GM13976 (cell line): ENCODE results near the gene SSRP1.
"Not testable (repeated sequence)": the region's sequence is repeated elsewhere in the genome, so short reads cannot be mapped to it uniquely, and the experiment has no call there.

Experiments used
- DNase-seq: peaks from one replicate; pipeline ENCODE4 v3.0.0; 2012; ENCODE audit warnings: low spot score
- CTCF ChIP-seq: IDR thresholded peaks from 2 replicates; pipeline ENCODE4 v1.5.1; 2012; ENCODE audit warnings: borderline replicate concordance, mild to moderate bottlenecking; ENCODE audit not compliant: insufficient read depth; ENCODE audit errors: extremely low read depth, missing control alignments, control extremely low read depth
- in situ Hi-C: fragments of 300-500 bp; cut with MboI; formaldehyde crosslinking; loops from one replicate; pipeline ENCODE4 v1.12.0; 2022; ENCODE audit warnings: low sequenced_read_pairs, mixed read lengths, inconsistent platforms; ENCODE audit not compliant: unreplicated experiment

The SSRP1 gene

DNA sequence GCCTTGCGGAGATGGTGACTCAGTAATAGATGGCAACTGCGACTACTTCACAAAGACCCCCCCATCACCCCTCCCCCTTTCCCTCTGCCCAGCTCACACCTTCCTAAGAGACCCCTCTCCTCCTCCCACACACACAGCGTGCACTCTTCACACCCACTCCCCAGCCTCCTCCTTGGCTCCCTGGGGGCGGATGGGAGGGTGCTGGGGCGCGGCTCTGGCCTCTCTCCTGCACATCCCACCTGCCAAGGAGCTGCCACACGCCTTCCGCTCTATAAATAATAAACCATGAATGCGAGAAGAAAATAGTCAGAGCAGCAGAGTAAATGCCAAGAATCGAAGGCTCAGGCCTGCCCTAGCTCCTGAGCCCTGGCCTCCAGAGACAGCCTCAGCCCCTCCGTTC is 7.0 kb upstream of the SSRP1 start:
- in situ Hi-C loops = loop anchor here (10.0 kb wide), 1 partner anchor 182 kb away; no protein-coding TSS in a partner anchor
- DNase-seq = no peak
- no peak for TF ChIP-seq CTCF

DNA sequence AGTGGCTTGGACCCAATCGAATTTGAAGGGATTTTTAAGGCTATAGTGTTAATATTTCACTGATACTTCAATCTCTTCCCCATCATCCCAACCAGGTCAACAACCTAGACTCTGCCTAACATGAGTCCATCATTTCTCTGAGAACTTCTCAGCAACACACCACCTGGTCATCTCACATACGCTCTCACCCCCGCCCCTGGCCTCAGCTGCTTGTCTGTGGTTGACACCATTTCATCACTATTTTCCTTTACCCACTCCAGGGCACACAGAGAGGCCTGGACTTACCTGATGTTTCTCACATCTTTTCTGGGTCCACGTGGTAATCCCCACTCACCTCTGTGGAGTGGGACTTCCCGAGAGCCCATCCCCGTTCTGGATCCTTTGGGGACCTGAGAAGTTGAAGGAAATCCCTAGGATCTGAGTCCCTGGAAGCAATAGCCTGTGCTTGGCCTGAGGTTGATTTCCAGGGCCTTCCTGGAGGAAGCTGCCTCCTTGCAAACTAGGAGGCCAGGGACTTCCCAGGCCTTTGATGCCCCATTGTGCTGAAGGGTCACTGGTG is 5.6 kb upstream of the SSRP1 start:
- no peak for DNase-seq
- in situ Hi-C loops = loop anchor here (10.0 kb wide), 1 partner anchor 183 kb away; no protein-coding TSS in a partner anchor
- TF ChIP-seq CTCF = no peak

DNA sequence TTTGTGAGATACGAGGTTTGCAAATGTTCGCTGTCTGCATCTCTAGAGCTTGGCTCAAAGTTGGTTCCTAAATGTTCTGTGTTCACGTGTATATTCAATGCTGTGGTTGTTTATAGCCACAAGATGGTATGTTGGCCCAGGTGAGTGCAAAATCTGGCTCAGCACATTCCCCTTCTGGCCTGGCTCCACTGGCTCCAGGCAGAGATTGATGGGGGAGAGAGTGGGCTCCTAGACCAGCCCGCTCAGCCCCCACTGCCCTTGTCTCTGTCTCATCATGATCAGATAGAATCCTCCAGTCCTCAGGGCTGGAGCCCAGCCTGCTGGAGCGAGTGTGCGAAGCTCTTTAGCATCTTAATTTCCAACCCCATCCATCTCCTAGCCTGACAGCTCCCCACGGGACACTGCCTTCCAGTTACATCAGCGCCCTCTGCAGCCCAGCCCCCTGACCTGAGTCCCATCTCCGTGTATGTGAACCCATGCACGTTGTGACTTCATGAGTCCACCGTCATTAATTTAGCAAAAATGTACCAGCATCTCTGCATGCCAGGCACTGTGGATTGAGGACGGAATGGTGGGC is 4.4 kb upstream of the SSRP1 start:
- in situ Hi-C loops = loop anchor here (10.0 kb wide), 1 partner anchor 185 kb away; no protein-coding TSS in a partner anchor
- DNase-seq = no peak
- no peak for TF ChIP-seq CTCF

- TF ChIP-seq CTCF = no peak
- no peak for DNase-seq
- in situ Hi-C loops = no loop called here
Measured at GRCh38 chr11:57339328-57339727, 3.6 kb upstream of the SSRP1 start.

DNA sequence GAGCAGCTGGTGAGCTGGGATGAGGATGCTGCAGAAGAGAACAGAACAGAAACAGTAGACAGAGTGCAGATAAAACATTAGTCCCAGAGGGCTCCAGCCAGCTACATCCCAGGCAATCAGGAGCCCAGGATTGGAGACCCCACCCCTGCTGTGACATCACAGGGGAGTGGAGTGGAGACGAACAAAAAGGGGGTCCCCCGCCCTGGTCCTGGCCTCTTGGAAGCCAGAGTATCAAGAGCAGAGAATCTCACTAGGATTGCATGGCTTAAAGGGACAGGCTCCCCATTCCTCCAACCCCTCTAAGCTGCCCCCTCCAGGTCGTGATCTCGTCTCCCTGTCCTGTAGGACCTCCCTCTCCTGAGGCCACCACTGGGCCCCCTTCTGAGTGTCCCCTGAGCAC is 2.5 kb upstream of the SSRP1 start, which contains the start of gene P2RX3:
P2RX3 (plus strand) TSS at position 211 of the 400 bp plus-strand sequence. CDS start 199 bp downstream, outside the sequence.
- TF ChIP-seq CTCF = no peak
- in situ Hi-C loops = no loop called here
- DNase-seq = no peak

DNA sequence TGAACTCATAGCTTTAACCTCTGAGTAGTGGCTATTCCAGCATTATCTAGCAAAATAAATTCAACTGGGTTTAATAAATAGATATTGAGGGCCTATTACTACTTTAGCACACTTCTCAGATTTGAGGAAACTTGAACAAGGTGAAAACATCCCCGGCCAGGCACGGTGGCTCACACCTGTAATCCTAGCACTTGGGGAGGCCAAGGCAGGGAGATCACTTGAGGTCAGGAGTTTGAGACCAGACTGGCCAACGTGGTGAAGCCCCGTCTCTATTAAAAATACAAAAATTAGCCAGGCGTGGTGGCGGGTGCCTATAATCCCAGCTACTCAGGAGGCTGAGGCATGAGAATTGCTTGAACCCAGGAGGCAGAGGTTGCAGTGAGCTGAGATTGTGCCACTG is 1.2 kb upstream of the SSRP1 start:
- in situ Hi-C loops, DNase-seq: not testable (repeated sequence)

GRCh38 chr11:57336111-57336666 is 497 bp upstream of the SSRP1 start:
- no peak for DNase-seq
- in situ Hi-C loops = no loop called here
- TF ChIP-seq CTCF = no peak
